MM.1S (cell line): Measurements from ENCODE around the gene S100Z.
"Not testable (repeated sequence)": the region's sequence is repeated elsewhere in the genome, so short reads cannot be mapped to it uniquely, and the experiment has no call there.

Experiments used
- DNase-seq: peaks from one replicate; pipeline ENCODE4 v3.0.0-alpha.2; 2015
- H2AFZ ChIP-seq: fragments of 300-600 bp; sonication (generic); 2 replicates; pipeline ENCODE4 v1.6.0; 2016; ENCODE audit warnings: antibody characterized with exemption, low read length
- H3F3A ChIP-seq: fragments of 300-600 bp; sonication (generic); 2 replicates; pipeline ENCODE4 v1.6.1; 2016; ENCODE audit warnings: mild to moderate bottlenecking, antibody characterized with exemption, low read length, moderate library complexity, mixed read lengths; ENCODE audit not compliant: insufficient read depth
- H3K27ac ChIP-seq: fragments of 300-600 bp; sonication (generic); 2 replicates; pipeline ENCODE4 v1.5.1; 2016; ENCODE audit warnings: mild to moderate bottlenecking, low read length
- H3K27me3 ChIP-seq: fragments of 300-600 bp; sonication (generic); replicated peaks from 2 replicates; pipeline ENCODE4 v1.6.0; 2016; ENCODE audit warnings: low read length; ENCODE audit not compliant: insufficient read depth
- H3K36me3 ChIP-seq: fragments of 300-600 bp; sonication (generic); replicated peaks from 2 replicates; pipeline ENCODE4 v1.6.1; 2016; ENCODE audit warnings: mild to moderate bottlenecking, low read length, mixed read lengths; ENCODE audit not compliant: insufficient read depth
- H3K4me1 ChIP-seq: fragments of 300-600 bp; sonication (generic); 2 replicates; pipeline ENCODE4 v1.6.1; 2016; ENCODE audit warnings: low read length, mixed read lengths
- H3K4me2 ChIP-seq: fragments of 300-600 bp; sonication (generic); 2 replicates; pipeline ENCODE4 v1.6.0; 2016; ENCODE audit warnings: low read depth, low read length
- H3K4me3 ChIP-seq: fragments of 300-600 bp; sonication (generic); 2 replicates; pipeline ENCODE4 v1.5.1; 2016; ENCODE audit warnings: low read length, mixed read lengths
- H3K79me2 ChIP-seq: fragments of 300-600 bp; sonication (generic); 2 replicates; pipeline ENCODE4 v1.6.1; 2016; ENCODE audit warnings: mixed run types, low read length, mixed read lengths
- H3K9ac ChIP-seq: fragments of 300-600 bp; sonication (generic); 2 replicates; pipeline ENCODE4 v1.6.1; 2016; ENCODE audit warnings: low read length, mixed read lengths
- H3K9me2 ChIP-seq: fragments of 300-600 bp; sonication (generic); replicated peaks from 2 replicates; pipeline ENCODE4 v1.6.1; 2016; ENCODE audit warnings: mild to moderate bottlenecking, low read length, mixed read lengths; ENCODE audit not compliant: insufficient read depth
- H3K9me3 ChIP-seq: fragments of 300-600 bp; sonication (generic); replicated peaks from 2 replicates; pipeline ENCODE4 v1.6.1; 2016; ENCODE audit warnings: mild to moderate bottlenecking, low read length, mixed read lengths; ENCODE audit not compliant: insufficient read depth
- H4K20me1 ChIP-seq: fragments of 300-600 bp; sonication (generic); 2 replicates; pipeline ENCODE4 v1.6.1; 2016; ENCODE audit warnings: mild to moderate bottlenecking, low read length, moderate library complexity, mixed read lengths; ENCODE audit not compliant: insufficient read depth
- CTCF ChIP-seq: fragments of 300-600 bp; sonication (generic); IDR thresholded peaks from 2 replicates; pipeline ENCODE4 v1.5.1; 2016; ENCODE audit warnings: antibody characterized with exemption, low read length, mixed read lengths
- EZH2 ChIP-seq: fragments of 300-600 bp; sonication (generic); optimal IDR thresholded peaks from 2 replicates; pipeline ENCODE3; 2017; ENCODE audit warnings: low read depth, mild to moderate bottlenecking, antibody characterized with exemption, low read length, mixed read lengths
- EZH2phosphoT487 ChIP-seq: fragments of 300-600 bp; sonication (generic); IDR thresholded peaks from 2 replicates; pipeline ENCODE4 v1.6.1; 2018; ENCODE audit warnings: antibody characterized with exemption, low read length

The S100Z gene

GRCh38 chr5:76821136-76821535 is 28.7 kb upstream of the S100Z start:
- Histone ChIP-seq H4K20me1 (no peaks in the 10 kb centered on the region), H3K27me3 (no peaks in the 10 kb centered on the region; the same call in 1 of the 2 replicates), H3K4me1 (no peaks in the 10 kb centered on the region), H3K27ac (no peak overlapping the region), H3K9me3 (no peaks in the 10 kb centered on the region), H3K9ac (no peak overlapping the region), H2AFZ (no peak overlapping the region), H3F3A (no peaks in the 10 kb centered on the region), H3K4me2 (no peak overlapping the region), H3K36me3 (no peaks in the 10 kb centered on the region), H3K9me2 (no peaks in the 10 kb centered on the region), H3K79me2 (no peaks in the 10 kb centered on the region), H3K4me3 (no peak overlapping the region)
- TF ChIP-seq EZH2phosphoT487 (no peak), EZH2 (no peak), CTCF (no peak)
- DNase-seq, result no peak

GRCh38 chr5:76822105-76822731 is 27.6 kb upstream of the S100Z start:
- not testable (repeated sequence) for DNase-seq, H3K9ac ChIP-seq, H3K4me1 ChIP-seq, H3K27ac ChIP-seq, H3K27me3 ChIP-seq, H2AFZ ChIP-seq, H3K4me2 ChIP-seq, H3K9me3 ChIP-seq, H3F3A ChIP-seq, H3K9me2 ChIP-seq, H4K20me1 ChIP-seq, H3K79me2 ChIP-seq, H3K36me3 ChIP-seq, H3K4me3 ChIP-seq

- not testable (repeated sequence) for H3K27ac ChIP-seq, H3K79me2 ChIP-seq, H3K27me3 ChIP-seq, H3K9me2 ChIP-seq, H4K20me1 ChIP-seq, H3K4me2 ChIP-seq, H3K36me3 ChIP-seq, H3F3A ChIP-seq, H3K9me3 ChIP-seq, DNase-seq, H3K9ac ChIP-seq, H3K4me1 ChIP-seq, H3K4me3 ChIP-seq, H2AFZ ChIP-seq
These were observed 23.4 kb upstream of the S100Z start for GRCh38 chr5:76826416-76826815.

- Histone ChIP-seq H3K4me3 (no peak overlapping the region), H3K4me1 (no peaks in the 10 kb centered on the region), H3K9ac (no peak overlapping the region), H4K20me1 (no peaks in the 10 kb centered on the region), H3K4me2 (no peak overlapping the region), H3K9me3 (no peaks in the 10 kb centered on the region), H3K27ac (no peak overlapping the region), H3K79me2 (no peaks in the 10 kb centered on the region), H3K27me3 (no peaks in the 10 kb centered on the region), H3K36me3 (no peaks in the 10 kb centered on the region), H3K9me2 (no peaks in the 10 kb centered on the region), H2AFZ (no peak overlapping the region), H3F3A (no peaks in the 10 kb centered on the region)
- no peak for DNase-seq
- no peak for TF ChIP-seq EZH2phosphoT487
- no peak for TF ChIP-seq EZH2
- TF ChIP-seq CTCF, result no peak
These were observed 18.7 kb upstream of the S100Z start for GRCh38 chr5:76831110-76831452.
